Liver (tissue), 9 donors: Measurements from ENCODE around the gene FAM83B. TPM values are rescaled to one million over a fixed set of nuclear protein-coding genes. Genes with fewer than 3 reads are reported as not detected.

Source experiments
- DNase-seq: peaks from one replicate; pipeline ENCODE4 v3.0.0-alpha.2; 2017; ENCODE audit warnings: low spot score
- H3K27ac ChIP-seq, 2 donors: one replicate each; pipeline ENCODE4 v1.7.0; 2013; ENCODE audit warnings: inconsistent platforms in 2 of 2, low read length in 2 of 2, control low read depth in 1 of 2, low read depth in 1 of 2, mild to moderate bottlenecking in 1 of 2
- H3K27me3 ChIP-seq, 4 donors: one replicate each; pipeline versions ENCODE4 v1.6.1 to v1.7.0; 2013; ENCODE audit warnings: low read length in 3 of 4, inconsistent platforms in 1 of 4, mild to moderate bottlenecking in 1 of 4, moderate library complexity in 1 of 4; ENCODE audit not compliant: control insufficient read depth in 4 of 4, insufficient read depth in 4 of 4
- H3K36me3 ChIP-seq, 4 donors: one replicate each; pipeline versions ENCODE4 v1.6.1 to v1.7.0; 2013; ENCODE audit warnings: low read length in 3 of 4, mild to moderate bottlenecking in 3 of 4, low read depth in 1 of 4, moderate library complexity in 1 of 4; ENCODE audit not compliant: control insufficient read depth in 4 of 4, insufficient read depth in 3 of 4
- H3K4me1 ChIP-seq, 4 donors: one replicate each; pipeline versions ENCODE4 v1.6.1 to v1.7.0; 2013; ENCODE audit warnings: low read length in 3 of 4, mild to moderate bottlenecking in 3 of 4, moderate library complexity in 1 of 4; ENCODE audit not compliant: control insufficient read depth in 4 of 4, insufficient read depth in 4 of 4
- H3K4me3 ChIP-seq, 3 donors: one replicate each; pipeline versions ENCODE4 v1.6.1 to v1.7.0; 2013; ENCODE audit warnings: low read length in 3 of 3, control low read depth in 1 of 3, low read depth in 1 of 3, mild to moderate bottlenecking in 1 of 3
- H3K9ac ChIP-seq, 2 donors: one replicate each; pipeline ENCODE4 v1.7.0; 2013; ENCODE audit warnings: low read length in 2 of 2, mild to moderate bottlenecking in 2 of 2, moderate library complexity in 2 of 2, control low read depth in 1 of 2, low read depth in 1 of 2
- H3K9me3 ChIP-seq, 4 donors: one replicate each; pipeline versions ENCODE4 v1.6.1 to v1.7.0; 2013; ENCODE audit warnings: low read length in 3 of 4; ENCODE audit not compliant: control insufficient read depth in 4 of 4
- ATF3 ChIP-seq: IDR thresholded peaks from 2 replicates; pipeline ENCODE4 v1.6.1; 2016; ENCODE audit warnings: antibody characterized with exemption
- CTCF ChIP-seq: fragments of 150-350 bp; IDR thresholded peaks from 2 replicates; pipeline ENCODE4 v1.5.1; 2017; ENCODE audit warnings: improper control_type of control experiment, low read depth, low read length; ENCODE audit not compliant: missing input control
- EGR1 ChIP-seq, 2 donors: IDR thresholded peaks; 2 replicates each; pipeline ENCODE4 v1.6.1; 2016 to 2018; ENCODE audit warnings: antibody characterized with exemption in 2 of 2, low read depth in 2 of 2
- FOXA1 ChIP-seq: IDR thresholded peaks from 2 replicates; pipeline ENCODE4 v1.6.1; 2016; ENCODE audit warnings: antibody characterized with exemption
- FOXA2 ChIP-seq: IDR thresholded peaks from 2 replicates; pipeline ENCODE4 v1.6.1; 2016; ENCODE audit warnings: antibody characterized with exemption
- GABPA ChIP-seq, 2 donors: IDR thresholded peaks in 1 of 2; conservative IDR thresholded peaks in 1 of 2; 2 replicates each; pipeline ENCODE4 v1.6.1; 2016; ENCODE audit warnings: antibody characterized with exemption in 2 of 2, mild to moderate bottlenecking in 1 of 2, moderate library complexity in 1 of 2
- HNF4A ChIP-seq, 2 donors: conservative IDR thresholded peaks; 2 replicates each; pipeline ENCODE4 v1.6.1; 2016; ENCODE audit warnings: antibody characterized with exemption in 2 of 2, mild to moderate bottlenecking in 2 of 2
- HNF4G ChIP-seq: IDR thresholded peaks from 2 replicates; pipeline ENCODE4 v1.6.1; 2016; ENCODE audit warnings: antibody characterized with exemption
- JUND ChIP-seq, 2 donors: IDR thresholded peaks; 2 replicates each; pipeline ENCODE4 v1.6.1; 2016; ENCODE audit warnings: antibody characterized with exemption in 2 of 2
- RAD21 ChIP-seq, 2 donors: IDR thresholded peaks; 2 replicates each; pipeline ENCODE4 v1.6.1; 2016; ENCODE audit warnings: antibody characterized with exemption in 2 of 2, mild to moderate bottlenecking in 2 of 2
- REST ChIP-seq: IDR thresholded peaks from 2 replicates; pipeline ENCODE4 v1.6.1; 2016; ENCODE audit warnings: antibody characterized with exemption, mild to moderate bottlenecking
- SP1 ChIP-seq: IDR thresholded peaks from 2 replicates; pipeline ENCODE4 v1.6.1; 2018; ENCODE audit warnings: antibody characterized with exemption, mild to moderate bottlenecking
- TAF1 ChIP-seq: conservative IDR thresholded peaks from 2 replicates; pipeline ENCODE4 v1.6.1; 2016; ENCODE audit warnings: antibody characterized with exemption, mild to moderate bottlenecking
- YY1 ChIP-seq: IDR thresholded peaks from 2 replicates; pipeline ENCODE4 v1.6.1; 2016; ENCODE audit warnings: antibody characterized with exemption, mild to moderate bottlenecking
- ZBTB33 ChIP-seq: IDR thresholded peaks from 2 replicates; pipeline ENCODE4 v1.6.1; 2016; ENCODE audit warnings: antibody characterized with exemption
- WGBS: extraction: QIAGEN DNeasy Blood & Tissue Kit; methylation state at CpG from one replicate; pipeline ENCODE4 v1.1.7; 2013; 5-methylcytosine and 5-hydroxymethylcytosine counted together
- polyA plus RNA-seq, 2 donors: library from polyadenylated mRNA; stranded (reverse) in 1 of 2; unstranded in 1 of 2; fragments of 200-250 nt in 1 of 2; fragments of >200 nt in 1 of 2; fragmentation: Nextera tagmentation in 1 of 2; extraction: Ambion mirVana in 1 of 2; gene quantifications; one replicate each; pipeline versions ENCODE4 v1.2.1 to v1.2.3, GENCODE V29; 2013 to 2015
- total RNA-seq, 2 donors: library from RNA; depleted of rRNA; stranded (reverse); fragments of >200 nt; gene quantifications; one replicate each; pipeline ENCODE4 v1.2.3, GENCODE V29; 2014
- donor health status: healthy.
- donor health status: healthy.
- donor health status: healthy.
- donor health status: healthy.
- donor health status: healthy.

Gene FAM83B
- total and polyA plus RNA-seq, 4 donors: 0.07 to 0.50 (median 0.16) TPM

GRCh38 chr6:54921891-54922290 lies 75.3 kb downstream of the FAM83B start:
- Histone ChIP-seq H3K9me3 (no peaks in the 10 kb centered on the region), H3K4me3 (no peak overlapping the region), H3K27ac (no peak overlapping the region), H3K36me3 (no peaks in the 10 kb centered on the region), H3K9ac (no peak overlapping the region), H3K27me3 (no peaks in the 10 kb centered on the region), H3K4me1 (no peaks in the 10 kb centered on the region)
- 71% methylated on average over 1 of the region's 1 CpG for WGBS
- DNase-seq: no peak
- TF ChIP-seq RAD21 (IDR thresholded peaks at IDR 0.05) (no peak), GABPA (IDR thresholded peaks at IDR 0.05 in 1 of 2, conservative IDR thresholded peaks at IDR 0.05 in 1 of 2) (no peak), JUND (IDR thresholded peaks at IDR 0.05) (no peak), SP1 (no peak), CTCF (no peak), FOXA2 (no peak), FOXA1 (no peak)

- no peak for TF ChIP-seq SP1
- no peak overlapping the region for H3K4me3 ChIP-seq
- WGBS: 21% methylated on average over 1 of the region's 1 CpG
- no peaks in the 10 kb centered on the region for H3K4me1 ChIP-seq
- no peak overlapping the region for H3K27ac ChIP-seq
- peaks cover 0 to 10% (median 3%) of the 10 kb centered on the region in 4 donors for H3K9me3 ChIP-seq
- H3K36me3 ChIP-seq: no peaks in the 10 kb centered on the region
- H3K9ac ChIP-seq: no peak overlapping the region
- no peak for DNase-seq
- no peaks in the 10 kb centered on the region for H3K27me3 ChIP-seq
These were observed 82.8 kb downstream of the FAM83B start for GRCh38 chr6:54929245-54929909.

GRCh38 chr6:54932622-54933021 lies 86.1 kb downstream of the FAM83B start:
- no peak overlapping the region for H3K27ac ChIP-seq
- DNase-seq: no peak
- H3K4me3 ChIP-seq: no peak overlapping the region
- H3K4me1 ChIP-seq: no peaks in the 10 kb centered on the region
- TF ChIP-seq FOXA1 (no peak), JUND (IDR thresholded peaks at IDR 0.05) (no peak), YY1 (no peak), REST (no peak), ZBTB33 (no peak), ATF3 (no peak), HNF4G (no peak), CTCF (no peak), HNF4A (conservative IDR thresholded peaks at IDR 0.05) (no peak), EGR1 (IDR thresholded peaks at IDR 0.05; ENCODE audit: low read depth in 2 of 2) (no peak), TAF1 (no peak)
- peaks cover 0 to 10% (median 3%) of the 10 kb centered on the region in 4 donors for H3K9me3 ChIP-seq
- no peaks in the 10 kb centered on the region for H3K27me3 ChIP-seq
- H3K9ac ChIP-seq: no peak overlapping the region
- no peaks in the 10 kb centered on the region for H3K36me3 ChIP-seq
